BLaER1 treated with 17β-estradiol and CSF1 and Interleukin-3, amounts not matched to agents 10 nM and 100 nM (cell line): Measurements from ENCODE around the gene DLG2.

Experiments
- H3K27ac ChIP-seq, 11 experiments: shearing (Covaris generic); formaldehyde crosslinking; 2 replicates each; pipeline ENCODE4 v1.8.1; 2022
- H3K27me3 ChIP-seq, 11 experiments: shearing (Covaris generic); formaldehyde crosslinking; 2 replicates each; pipeline ENCODE4 v1.8.1; 2022
- H3K36me3 ChIP-seq, 11 experiments: shearing (Covaris generic); formaldehyde crosslinking; 2 replicates each; pipeline ENCODE4 v1.8.1; 2022
- H3K4me1 ChIP-seq, 10 experiments: shearing (Covaris generic); formaldehyde crosslinking; 2 replicates each; pipeline ENCODE4 v1.8.1; 2022
- H3K4me2 ChIP-seq, 11 experiments: shearing (Covaris generic); formaldehyde crosslinking; 2 replicates each; pipeline ENCODE4 v1.8.1; 2022
- H3K4me3 ChIP-seq, 10 experiments: shearing (Covaris generic); formaldehyde crosslinking; 2 replicates each; pipeline ENCODE4 v1.8.1; 2022
- H3K9ac ChIP-seq, 11 experiments: shearing (Covaris generic); formaldehyde crosslinking; 2 replicates each; pipeline ENCODE4 v1.8.1; 2022
- H3K9me3 ChIP-seq, 11 experiments: shearing (Covaris generic); formaldehyde crosslinking; replicated peaks in 1 of 11; 2 replicates each; pipeline ENCODE4 v1.8.1; 2022
- H4K20me1 ChIP-seq, 11 experiments: shearing (Covaris generic); formaldehyde crosslinking; 2 replicates each; pipeline ENCODE4 v1.8.1; 2022
- Cebpa-rat ChIP-seq, 11 experiments: shearing (Covaris generic); IDR thresholded peaks; 2 replicates each; pipeline ENCODE4 v1.8.1; 2022

DLG2 gene

DNA sequence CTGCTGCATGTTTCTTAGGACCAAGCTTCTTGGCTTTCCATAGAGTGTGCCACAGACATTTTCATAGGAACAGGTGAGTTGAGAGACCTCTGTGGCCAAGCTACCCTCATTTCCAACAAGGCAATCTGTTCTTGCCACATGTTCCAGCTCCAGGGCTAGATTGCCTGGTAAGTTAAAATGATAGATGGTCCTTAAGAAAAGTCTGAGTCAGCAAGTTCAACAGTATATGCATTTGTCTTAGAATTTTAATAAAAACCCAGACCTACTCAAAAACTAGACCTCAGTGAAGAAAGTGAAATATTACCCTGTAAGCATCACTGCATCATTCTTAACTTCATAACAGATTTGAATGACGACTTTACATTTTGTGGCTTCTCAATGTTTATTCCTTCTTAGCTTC, 1123.6 kb downstream of the DLG2 start:
- H3K9me3 ChIP-seq = no peaks in the 10 kb centered on the region
- no peaks in the 10 kb centered on the region for H4K20me1 ChIP-seq
- TF ChIP-seq Cebpa-rat (IDR thresholded peaks at IDR 0.05) = no peak
- no peaks in the 10 kb centered on the region for H3K36me3 ChIP-seq
- no peak overlapping the region for H3K9ac ChIP-seq
- no peaks in the 10 kb centered on the region for H3K27me3 ChIP-seq
- no peak overlapping the region for H3K4me3 ChIP-seq
- H3K4me2 ChIP-seq = no peak overlapping the region
- peaks cover 0 to 4% (median 0%) of the 10 kb centered on the region in 10 experiments; a peak in 2 of 20 replicates for H3K4me1 ChIP-seq
- no peak overlapping the region for H3K27ac ChIP-seq

DNA sequence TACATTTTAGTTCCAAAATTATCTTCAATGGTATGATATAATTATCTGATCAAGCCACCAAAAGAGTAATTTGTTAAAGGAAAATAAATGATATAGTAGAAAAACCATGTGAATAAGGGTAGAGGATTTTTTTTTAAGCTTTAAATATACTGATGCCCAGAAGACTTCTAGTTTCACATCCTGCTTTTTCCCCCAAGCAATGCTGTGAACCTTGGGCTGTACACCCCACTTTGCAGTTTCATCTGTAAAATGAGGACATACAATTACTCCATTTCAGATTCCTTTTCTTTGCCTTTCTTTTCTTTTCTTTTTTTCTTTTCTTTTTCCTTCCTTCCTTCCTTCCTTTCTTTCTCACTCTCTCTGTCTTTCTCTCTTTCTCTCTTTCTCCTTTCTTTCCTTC, 1125.4 kb downstream of the DLG2 start:
- no peak overlapping the region for H3K4me2 ChIP-seq
- H3K36me3 ChIP-seq = no peaks in the 10 kb centered on the region
- no peak for TF ChIP-seq Cebpa-rat (IDR thresholded peaks at IDR 0.05)
- no peak overlapping the region for H3K9ac ChIP-seq
- no peaks in the 10 kb centered on the region for H3K9me3 ChIP-seq
- no peaks in the 10 kb centered on the region for H3K27me3 ChIP-seq
- H3K4me1 ChIP-seq = peaks cover 0 to 4% (median 0%) of the 10 kb centered on the region in 10 experiments; a peak in 2 of 20 replicates
- H3K27ac ChIP-seq = no peak overlapping the region
- H4K20me1 ChIP-seq = no peaks in the 10 kb centered on the region
- H3K4me3 ChIP-seq = no peak overlapping the region

GRCh38 chr11:84497981-84498411, 1129.1 kb downstream of the DLG2 start:
- H3K36me3 ChIP-seq = no peaks in the 10 kb centered on the region
- H3K4me2 ChIP-seq = no peak overlapping the region
- no peak overlapping the region for H3K4me3 ChIP-seq
- H3K9me3 ChIP-seq = no peaks in the 10 kb centered on the region
- H3K27me3 ChIP-seq = no peaks in the 10 kb centered on the region
- H3K4me1 ChIP-seq = peaks cover 0 to 4% (median 0%) of the 10 kb centered on the region in 10 experiments; a peak in 2 of 20 replicates
- H3K27ac ChIP-seq = no peak overlapping the region
- H4K20me1 ChIP-seq = no peaks in the 10 kb centered on the region
- TF ChIP-seq Cebpa-rat (IDR thresholded peaks at IDR 0.05) = no peak
- H3K9ac ChIP-seq = no peak overlapping the region

GRCh38 chr11:84497181-84497580, 1130.0 kb downstream of the DLG2 start:
- TF ChIP-seq Cebpa-rat (IDR thresholded peaks at IDR 0.05) = no peak
- Histone ChIP-seq H3K4me2 (no peak overlapping the region), H3K27ac (no peak overlapping the region), H3K9me3 (no peaks in the 10 kb centered on the region), H3K4me3 (no peak overlapping the region), H4K20me1 (no peaks in the 10 kb centered on the region), H3K27me3 (no peaks in the 10 kb centered on the region), H3K9ac (no peak overlapping the region), H3K4me1 (no peaks in the 10 kb centered on the region; a peak in 1 of 20 replicates), H3K36me3 (no peaks in the 10 kb centered on the region)

DNA sequence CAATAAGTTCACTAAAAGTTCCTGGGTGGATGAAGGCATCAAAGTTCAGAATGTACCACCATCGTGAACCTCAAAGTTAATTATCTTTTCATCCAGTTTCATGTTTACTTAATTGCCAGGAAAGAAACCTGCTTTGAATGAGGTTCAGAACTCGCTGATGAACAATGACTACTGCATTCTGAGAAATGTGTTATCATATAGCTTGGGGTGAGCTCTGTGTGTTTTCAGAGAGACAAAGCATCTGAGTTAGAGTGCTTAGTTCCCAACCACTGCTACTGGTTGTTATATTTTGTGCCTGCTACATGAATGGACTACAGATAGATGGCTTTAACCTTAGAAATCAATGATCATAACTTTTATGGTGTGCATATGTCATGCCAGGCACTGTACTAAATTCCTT, 1131.0 kb downstream of the DLG2 start:
- Histone ChIP-seq H3K9me3 (no peaks in the 10 kb centered on the region), H3K4me3 (no peak overlapping the region), H3K9ac (no peak overlapping the region), H4K20me1 (no peaks in the 10 kb centered on the region), H3K27me3 (no peaks in the 10 kb centered on the region), H3K36me3 (no peaks in the 10 kb centered on the region), H3K4me1 (no peaks in the 10 kb centered on the region), H3K4me2 (no peak overlapping the region), H3K27ac (no peak overlapping the region)
- TF ChIP-seq Cebpa-rat (IDR thresholded peaks at IDR 0.05) = no peak

DNA sequence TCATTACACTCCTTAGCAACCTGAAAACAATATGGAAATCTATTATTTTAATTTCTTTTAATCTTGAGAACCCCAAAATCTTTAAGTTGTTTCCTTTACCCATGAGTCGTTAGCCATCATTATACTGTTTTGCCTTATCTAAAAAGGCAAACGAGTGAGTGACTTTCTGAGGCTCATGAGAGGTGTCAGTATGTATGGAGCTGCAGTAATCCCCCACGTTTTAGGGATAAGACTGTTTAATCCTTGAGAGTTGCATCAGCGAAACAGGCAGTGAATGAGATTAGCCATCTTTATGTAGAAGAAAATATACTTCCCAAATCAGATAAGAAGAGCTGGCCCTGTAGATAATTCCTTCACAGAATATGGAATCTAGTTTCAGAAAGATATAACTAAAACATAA, 1147.0 kb downstream of the DLG2 start:
- H3K4me2 ChIP-seq = no peak overlapping the region
- no peaks in the 10 kb centered on the region for H3K27me3 ChIP-seq
- TF ChIP-seq Cebpa-rat (IDR thresholded peaks at IDR 0.05) = no peak
- no peak overlapping the region for H3K4me3 ChIP-seq
- H3K36me3 ChIP-seq = no peaks in the 10 kb centered on the region
- H3K4me1 ChIP-seq = no peaks in the 10 kb centered on the region
- no peak overlapping the region for H3K27ac ChIP-seq
- H3K9me3 ChIP-seq = no peaks in the 10 kb centered on the region
- H4K20me1 ChIP-seq = no peaks in the 10 kb centered on the region
- no peak overlapping the region for H3K9ac ChIP-seq

DNA sequence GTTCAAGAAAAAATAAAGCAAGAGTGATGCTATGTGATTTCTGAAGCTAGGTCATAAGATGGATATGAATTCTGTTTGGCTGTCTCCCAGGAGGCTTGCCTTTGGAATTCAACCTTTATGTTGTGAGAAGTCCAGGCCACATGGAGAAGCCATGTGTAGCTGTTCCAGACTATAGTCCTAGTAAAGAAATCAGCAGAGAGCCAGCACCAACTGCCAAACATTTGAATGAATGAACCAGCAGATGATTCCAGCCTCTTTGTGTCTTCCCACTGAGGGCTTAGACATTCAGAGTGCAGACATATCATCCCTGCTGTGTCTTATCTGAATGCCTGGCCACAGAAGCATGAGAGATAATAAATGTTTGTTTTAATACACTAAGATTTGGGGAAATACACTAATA, 1150.6 kb downstream of the DLG2 start:
- Histone ChIP-seq H3K4me1 (no peaks in the 10 kb centered on the region), H3K27ac (no peak overlapping the region), H3K4me2 (no peak overlapping the region), H4K20me1 (no peaks in the 10 kb centered on the region), H3K4me3 (no peak overlapping the region), H3K27me3 (no peaks in the 10 kb centered on the region), H3K36me3 (no peaks in the 10 kb centered on the region), H3K9ac (no peak overlapping the region), H3K9me3 (no peaks in the 10 kb centered on the region)
- no peak for TF ChIP-seq Cebpa-rat (IDR thresholded peaks at IDR 0.05)

DNA sequence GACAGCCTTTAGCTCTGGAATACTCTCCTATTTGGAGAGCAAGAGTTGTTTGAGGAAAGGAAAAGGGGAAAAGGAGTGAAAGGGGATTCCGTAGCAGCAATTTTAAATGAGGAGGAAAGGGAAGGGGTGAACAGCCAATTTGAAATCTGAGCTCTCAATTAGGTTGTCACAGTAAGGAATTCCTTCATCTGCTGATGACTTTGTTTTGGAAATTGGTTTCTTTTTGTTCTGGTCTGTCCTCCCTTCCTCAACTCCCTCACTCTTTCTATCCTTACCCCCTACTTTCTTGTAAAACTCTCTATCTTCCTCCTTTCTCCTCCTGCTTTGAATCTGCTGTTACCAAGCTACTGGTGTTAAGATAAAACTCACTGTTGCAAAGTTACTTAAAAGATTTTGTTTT, 1155.6 kb downstream of the DLG2 start:
- no peaks in the 10 kb centered on the region for H4K20me1 ChIP-seq
- H3K36me3 ChIP-seq = no peaks in the 10 kb centered on the region
- no peaks in the 10 kb centered on the region for H3K4me1 ChIP-seq
- TF ChIP-seq Cebpa-rat (IDR thresholded peaks at IDR 0.05) = no peak
- no peak overlapping the region for H3K4me3 ChIP-seq
- no peaks in the 10 kb centered on the region for H3K27me3 ChIP-seq
- H3K9ac ChIP-seq = no peak overlapping the region
- no peak overlapping the region for H3K4me2 ChIP-seq
- no peak overlapping the region for H3K27ac ChIP-seq
- no peaks in the 10 kb centered on the region for H3K9me3 ChIP-seq

- Histone ChIP-seq H4K20me1 (no peaks in the 10 kb centered on the region), H3K27me3 (no peaks in the 10 kb centered on the region), H3K4me1 (no peaks in the 10 kb centered on the region), H3K9ac (no peak overlapping the region), H3K4me2 (no peak overlapping the region), H3K9me3 (no peaks in the 10 kb centered on the region), H3K4me3 (no peak overlapping the region), H3K36me3 (no peaks in the 10 kb centered on the region), H3K27ac (no peak overlapping the region)
- TF ChIP-seq Cebpa-rat (IDR thresholded peaks at IDR 0.05) = no peak
Observed at GRCh38 chr11:84468235-84468634, 1158.9 kb downstream of the DLG2 start.

DNA sequence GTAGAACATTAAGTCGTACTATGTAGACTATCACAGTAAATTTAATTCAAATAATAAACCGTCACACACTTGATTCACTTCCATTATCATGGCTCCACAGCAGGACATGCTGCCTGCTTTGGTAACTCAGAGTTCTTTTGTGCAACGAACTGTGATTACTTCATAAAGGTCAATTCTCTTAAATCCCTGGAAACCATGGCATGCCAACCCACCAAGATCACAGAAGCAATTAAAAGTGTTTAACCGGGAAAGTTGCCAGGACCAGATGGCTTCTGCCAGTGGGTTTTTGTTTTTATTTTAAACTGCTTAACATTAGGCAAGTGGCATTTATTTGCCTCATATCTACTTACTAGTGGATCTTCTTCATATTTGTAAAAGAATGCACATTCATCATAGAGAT, 1162.1 kb downstream of the DLG2 start:
- Histone ChIP-seq H3K36me3 (no peaks in the 10 kb centered on the region), H3K4me3 (no peak overlapping the region), H3K4me1 (no peaks in the 10 kb centered on the region), H3K9me3 (no peaks in the 10 kb centered on the region), H3K4me2 (no peak overlapping the region), H3K27ac (no peak overlapping the region), H4K20me1 (no peaks in the 10 kb centered on the region), H3K27me3 (no peaks in the 10 kb centered on the region; a peak in 1 of 22 replicates), H3K9ac (no peak overlapping the region)
- no peak for TF ChIP-seq Cebpa-rat (IDR thresholded peaks at IDR 0.05)
